Sciatic nerve (tissue), 2 donors: ENCODE measurements around the gene IGSF9. TPM values are rescaled to one million over a fixed set of nuclear protein-coding genes. Genes with fewer than 3 reads are reported as not detected.

Experiments
- ATAC-seq: fragments of 200-7000 bp; cut with Tn5 transposase; one replicate; pipeline ENCODE4 v1.9.1; 2020; ENCODE audit warnings: mild to moderate bottlenecking, moderate library complexity
- DNase-seq: peaks from one replicate; pipeline ENCODE4 v3.0.0-alpha.2; 2020; ENCODE audit warnings: low spot score
- intact Hi-C: fragments of 100-400 bp; cut with DNase I; formaldehyde crosslinking; loops from one replicate; pipeline ENCODE4 v1.14.2; 2022
- total RNA-seq: library from RNA; stranded (reverse); fragmentation: NEBNext Ultra II Directional; extraction: Animal tissue kit (Norgen Biotek cat#: 25700); gene quantifications from one replicate; pipeline ENCODE4 v1.2.1, GENCODE V29; 2021
- donor health status: DM: no; HTN: no; CAD: no.
- donor health status: DM: no; HTN: no; CAD: no.

Gene IGSF9
- total RNA-seq, 1 donor from 2014 or later, result 0.18 TPM

- intact Hi-C loops, result no loop called here
Measured at GRCh38 chr1:159937054-159937750, 8.2 kb downstream of the IGSF9 start.

GRCh38 chr1:159936273-159936904 is 9.0 kb downstream of the IGSF9 start:
- intact Hi-C loops, result no loop called here
- DNase-seq, result peak; percentile 87
- ATAC-seq, result peak; percentile 77

More at GRCh38 chr1:159937054-159937750, 8.2 kb downstream of the IGSF9 start:
- ATAC-seq, result no peak
- DNase-seq, result no peak

GRCh38 chr1:159935719-159936272 is 9.6 kb downstream of the IGSF9 start:
- ATAC-seq (no peak), DNase-seq (no peak)
- intact Hi-C loops, result no loop called here

GRCh38 chr1:159935305-159935704 is 10.1 kb downstream of the IGSF9 start:
- no peak for DNase-seq
- no peak for ATAC-seq
- intact Hi-C loops, result no loop called here

GRCh38 chr1:159934136-159935039 is 11.0 kb downstream of the IGSF9 start:
- ATAC-seq, result no peak
- DNase-seq, result no peak
- intact Hi-C loops, result loop anchor here (5.0 kb wide), 1 partner anchor 68 kb away; no protein-coding TSS in a partner anchor

GRCh38 chr1:159933347-159933746 is 12.1 kb downstream of the IGSF9 start:
- no peak for DNase-seq
- intact Hi-C loops, result loop anchor here (5.0 kb wide), 1 partner anchor 69 kb away; no protein-coding TSS in a partner anchor
- ATAC-seq, result no peak

GRCh38 chr1:159932296-159933285 is 12.8 kb downstream of the IGSF9 start:
- no peak for ATAC-seq

GRCh38 chr1:159931795-159932173 is 13.6 kb downstream of the IGSF9 start:
- no peak for ATAC-seq
- DNase-seq, result no peak
- intact Hi-C loops, result loop anchor here (5.0 kb wide), 1 partner anchor 71 kb away; no protein-coding TSS in a partner anchor

More at GRCh38 chr1:159932296-159933285, 12.8 kb downstream of the IGSF9 start:
- intact Hi-C loops, result loop anchor here (5.0 kb wide), 1 partner anchor 70 kb away; no protein-coding TSS in a partner anchor
- no peak for DNase-seq

- intact Hi-C loops, result loop anchor here (5.0 kb wide), 1 partner anchor 71 kb away; no protein-coding TSS in a partner anchor
- DNase-seq, result no peak
Measured at GRCh38 chr1:159931101-159931794, 14.2 kb downstream of the IGSF9 start.

GRCh38 chr1:159930634-159931033 is 14.8 kb downstream of the IGSF9 start:
- intact Hi-C loops, result loop anchor here (5.0 kb wide), 1 partner anchor 72 kb away; no protein-coding TSS in a partner anchor
- DNase-seq (no peak), ATAC-seq (no peak)

More at GRCh38 chr1:159931101-159931794, 14.2 kb downstream of the IGSF9 start:
- no peak for ATAC-seq

GRCh38 chr1:159930216-159930615 is 15.2 kb downstream of the IGSF9 start:
- ATAC-seq (no peak), DNase-seq (no peak)
- intact Hi-C loops, result loop anchor here (5.0 kb wide), 1 partner anchor 72 kb away; no protein-coding TSS in a partner anchor

GRCh38 chr1:159929155-159930051 is 16.0 kb downstream of the IGSF9 start:
- ATAC-seq (no peak), DNase-seq (no peak)
- intact Hi-C loops, result loop anchor here (5.0 kb wide), 1 partner anchor 73 kb away; no protein-coding TSS in a partner anchor

- intact Hi-C loops, result no loop called here
- ATAC-seq (no peak), DNase-seq (no peak)
Measured at GRCh38 chr1:159928491-159929050, 16.8 kb downstream of the IGSF9 start.

- no peak for DNase-seq
- ATAC-seq, result no peak
- intact Hi-C loops, result no loop called here
Measured at GRCh38 chr1:159927849-159928431, 17.5 kb downstream of the IGSF9 start.

- ATAC-seq (no peak), DNase-seq (no peak)
- intact Hi-C loops, result no loop called here
Measured at GRCh38 chr1:159927211-159927848, 18.1 kb downstream of the IGSF9 start.
